HG03175 (cell line): ENCODE measurements around the gene TMTC3.

Experiments
- ATAC-seq: cut with Tn5 transposase; IDR thresholded peaks from one replicate; pipeline ENCODE4 v1.9.1; 2021; ENCODE audit warnings: mild to moderate bottlenecking, moderate library complexity; ENCODE audit not compliant: unreplicated experiment

TMTC3 gene

GRCh38 chr12:88223519-88223918, 81.4 kb downstream of the TMTC3 start:
- ATAC-seq: no peak

- no peak for ATAC-seq
Measured at GRCh38 chr12:88225776-88226175, 83.7 kb downstream of the TMTC3 start.

DNA sequence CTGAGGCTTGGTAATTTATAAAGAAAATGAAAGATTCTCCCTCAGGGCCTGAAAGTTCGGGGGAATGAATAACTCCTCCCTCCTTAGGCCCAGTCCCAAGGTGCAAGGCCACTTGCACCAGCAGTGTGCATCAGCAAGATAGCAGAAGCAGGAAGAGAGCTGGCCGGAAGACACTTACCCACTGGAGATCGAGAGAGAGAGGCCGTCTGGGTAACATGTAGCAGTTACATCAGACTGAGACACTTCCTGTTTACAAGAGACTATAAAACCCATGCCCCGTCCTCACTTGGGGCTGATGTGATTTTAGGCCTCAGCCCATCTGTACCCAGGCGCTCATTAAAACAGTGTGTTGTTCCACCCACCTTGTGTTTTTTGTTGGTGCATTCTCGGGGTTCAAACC, 85.2 kb downstream of the TMTC3 start:
- ATAC-seq: no peak

- ATAC-seq: no peak
Measured at GRCh38 chr12:88227871-88228270, 85.8 kb downstream of the TMTC3 start.

- ATAC-seq: no peak
Measured at GRCh38 chr12:88228720-88229119, 86.6 kb downstream of the TMTC3 start.

DNA sequence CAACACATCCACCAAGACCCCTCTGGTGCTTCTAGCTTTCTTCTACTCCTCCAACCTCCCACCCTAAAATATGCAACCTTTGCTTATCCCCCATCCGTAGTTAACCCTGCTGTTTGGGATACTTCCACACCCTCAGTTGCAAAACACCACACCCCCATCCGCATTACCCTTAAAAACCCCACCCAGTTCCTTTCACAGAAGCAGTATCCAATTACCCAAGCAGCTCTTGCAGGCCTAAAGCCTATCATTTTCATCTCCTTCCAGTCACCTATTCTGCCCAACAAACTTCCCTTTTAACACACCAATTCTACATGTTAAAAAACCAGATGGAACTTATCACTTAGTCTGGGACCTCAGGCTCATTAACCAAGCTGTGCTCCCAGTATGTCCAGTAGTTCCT, 88.2 kb downstream of the TMTC3 start:
- no peak for ATAC-seq

DNA sequence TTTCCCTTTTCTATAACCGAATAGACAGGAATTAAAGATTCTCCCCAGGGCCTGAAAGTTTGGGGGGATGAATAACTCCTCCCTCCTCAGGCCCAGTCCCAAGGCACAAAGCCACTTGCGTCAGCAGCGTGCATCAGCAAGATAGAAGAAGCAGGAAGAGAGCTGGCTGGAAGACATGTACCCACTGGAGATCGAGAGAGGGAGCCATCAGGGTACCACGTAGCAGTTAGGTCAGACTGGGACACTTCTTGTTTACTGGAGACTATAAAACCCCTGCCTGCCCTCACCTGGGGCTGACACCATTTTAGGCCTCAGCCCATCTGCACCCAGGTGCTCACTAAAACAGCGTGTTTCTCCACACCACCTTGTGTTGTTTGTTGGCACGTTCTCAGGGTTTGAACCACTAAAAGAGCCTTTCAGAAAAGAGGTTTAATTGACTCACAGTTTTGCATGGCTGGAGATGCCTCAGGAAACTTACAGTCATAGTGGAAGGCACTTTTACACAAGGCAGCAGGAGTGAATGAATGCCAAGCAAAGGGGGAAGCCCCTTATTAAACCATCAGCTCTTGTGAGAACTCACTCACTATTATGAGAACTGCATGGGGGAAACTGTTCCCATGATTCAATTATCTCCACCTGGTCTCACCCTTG, 93.2 kb downstream of the TMTC3 start:
- no peak for ATAC-seq

GRCh38 chr12:88237954-88238353, 95.8 kb downstream of the TMTC3 start:
- no peak for ATAC-seq

DNA sequence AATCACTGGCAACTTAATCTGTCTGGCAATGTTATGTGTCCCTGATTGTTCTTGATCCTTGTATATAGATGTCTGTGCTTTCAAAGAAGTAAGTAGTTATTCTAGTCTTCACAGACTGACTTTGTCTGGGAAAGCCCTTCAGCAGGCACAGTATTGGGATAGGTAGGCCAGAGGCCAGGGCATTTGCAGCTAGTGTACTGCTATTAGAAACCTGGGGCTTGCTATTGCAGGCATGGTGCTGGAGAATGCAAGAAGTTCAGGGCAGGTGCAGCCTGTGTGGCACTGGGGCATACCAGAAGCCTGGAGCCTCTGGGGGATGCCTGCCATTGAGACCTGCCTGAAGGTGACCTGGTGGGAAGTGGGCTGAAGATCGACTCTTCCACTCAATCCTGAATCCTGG, 96.3 kb downstream of the TMTC3 start:
- ATAC-seq: no peak

GRCh38 chr12:88241862-88242570, 99.9 kb downstream of the TMTC3 start:
- peak; percentile 43 for ATAC-seq

DNA sequence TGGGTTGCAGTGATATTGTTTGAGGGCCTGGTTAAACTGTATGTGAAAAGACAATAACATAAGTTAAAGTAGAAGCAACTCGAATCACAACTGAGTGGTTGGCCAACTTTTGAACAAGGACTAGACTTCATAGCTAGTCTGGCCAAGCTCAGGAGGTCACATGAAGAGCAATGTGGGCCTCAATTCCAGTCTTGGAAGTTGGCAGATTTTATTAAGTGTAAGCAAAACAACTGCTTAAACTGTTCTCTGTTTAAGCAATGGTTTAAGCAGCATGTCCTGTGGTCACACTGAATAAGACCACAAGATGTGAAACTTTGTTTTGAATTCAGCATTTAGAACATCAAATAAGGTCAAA, 100.4 kb downstream of the TMTC3 start:
- ATAC-seq: peak; percentile 23

DNA sequence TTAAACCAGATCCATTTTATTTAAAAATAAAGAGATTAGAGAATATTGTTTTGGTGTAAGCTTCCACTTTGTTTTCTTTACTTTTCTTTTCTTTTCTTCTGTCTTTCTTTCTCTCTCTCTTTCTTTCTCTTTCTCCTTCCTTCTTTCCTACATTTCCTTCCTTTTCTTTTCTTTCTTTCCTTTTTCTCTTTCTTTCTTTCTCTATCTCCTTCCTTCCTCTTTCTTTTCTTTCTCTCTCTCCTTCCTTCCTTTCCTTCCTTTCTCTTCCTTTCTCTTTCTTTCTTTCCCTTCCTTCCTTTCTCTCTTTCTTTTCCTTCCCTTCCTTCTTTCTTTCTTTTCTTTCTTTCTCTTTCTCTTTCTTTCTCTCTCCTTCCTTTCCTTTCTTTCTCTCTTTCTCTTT, 100.8 kb downstream of the TMTC3 start:
- ATAC-seq: no peak

DNA sequence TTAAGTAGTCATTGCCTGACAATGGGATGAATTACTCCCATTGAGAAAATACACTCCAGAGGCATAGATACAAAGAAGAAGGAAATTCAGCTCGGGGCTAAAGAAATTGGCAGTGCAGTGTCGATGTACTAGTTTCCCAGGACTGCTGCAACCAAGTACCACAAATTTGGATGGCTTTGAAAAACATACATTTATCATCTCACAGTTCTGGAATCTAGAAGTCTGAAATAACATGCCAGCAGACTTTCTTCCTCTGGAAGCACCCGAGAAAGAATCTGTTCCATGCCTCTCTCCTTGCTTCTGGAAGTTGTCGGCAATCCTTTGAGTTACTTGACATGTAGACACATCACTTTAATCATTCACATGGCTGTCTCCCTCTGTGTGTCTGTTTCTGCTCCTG, 101.9 kb downstream of the TMTC3 start:
- ATAC-seq: no peak

GRCh38 chr12:88245905-88246304, 103.8 kb downstream of the TMTC3 start:
- ATAC-seq: no peak

- no peak for ATAC-seq
Measured at GRCh38 chr12:88247241-88247643, 105.1 kb downstream of the TMTC3 start.

- no peak for ATAC-seq
Measured at GRCh38 chr12:88248606-88249005, 106.5 kb downstream of the TMTC3 start.
